Mucosa of stomach (tissue), 1 donor: ENCODE results near the gene CHPF.
A peak's percentile ranks its signal among the peaks of the same experiment; 100 is the strongest.

Source experiments
- H3K27me3 ChIP-seq: one replicate; pipeline ENCODE4 v1.7.0; 2013; ENCODE audit warnings: mild to moderate bottlenecking, low read length; ENCODE audit not compliant: control insufficient read depth, insufficient read depth
- H3K36me3 ChIP-seq: one replicate; pipeline ENCODE4 v1.7.0; 2013; ENCODE audit warnings: low read length; ENCODE audit not compliant: control insufficient read depth, insufficient read depth
- H3K4me1 ChIP-seq: one replicate; pipeline ENCODE4 v1.7.0; 2013; ENCODE audit warnings: mild to moderate bottlenecking, low read length; ENCODE audit not compliant: control insufficient read depth, insufficient read depth
- H3K4me3 ChIP-seq: one replicate; pipeline ENCODE4 v1.7.0; 2013; ENCODE audit warnings: low read length
- H3K9ac ChIP-seq: one replicate; pipeline ENCODE4 v1.7.0; 2013; ENCODE audit warnings: mild to moderate bottlenecking, low read length, moderate library complexity
- H3K9me3 ChIP-seq: one replicate; pipeline ENCODE4 v1.7.0; 2013; ENCODE audit warnings: mild to moderate bottlenecking, low read length, moderate library complexity; ENCODE audit not compliant: control insufficient read depth
- donor health status: Pancreatic carcinoma.

CHPF gene

GRCh38 chr2:219544567-219544966, 958 bp upstream of the CHPF start:
- H3K36me3 ChIP-seq, result no peaks in the 10 kb centered on the region
- H3K4me3 ChIP-seq, result no peak overlapping the region
- no peaks in the 10 kb centered on the region for H3K27me3 ChIP-seq
- H3K4me1 ChIP-seq, result peaks cover 14% of the 10 kb centered on the region
- H3K9ac ChIP-seq, result no peak overlapping the region
- no peaks in the 10 kb centered on the region for H3K9me3 ChIP-seq

DNA sequence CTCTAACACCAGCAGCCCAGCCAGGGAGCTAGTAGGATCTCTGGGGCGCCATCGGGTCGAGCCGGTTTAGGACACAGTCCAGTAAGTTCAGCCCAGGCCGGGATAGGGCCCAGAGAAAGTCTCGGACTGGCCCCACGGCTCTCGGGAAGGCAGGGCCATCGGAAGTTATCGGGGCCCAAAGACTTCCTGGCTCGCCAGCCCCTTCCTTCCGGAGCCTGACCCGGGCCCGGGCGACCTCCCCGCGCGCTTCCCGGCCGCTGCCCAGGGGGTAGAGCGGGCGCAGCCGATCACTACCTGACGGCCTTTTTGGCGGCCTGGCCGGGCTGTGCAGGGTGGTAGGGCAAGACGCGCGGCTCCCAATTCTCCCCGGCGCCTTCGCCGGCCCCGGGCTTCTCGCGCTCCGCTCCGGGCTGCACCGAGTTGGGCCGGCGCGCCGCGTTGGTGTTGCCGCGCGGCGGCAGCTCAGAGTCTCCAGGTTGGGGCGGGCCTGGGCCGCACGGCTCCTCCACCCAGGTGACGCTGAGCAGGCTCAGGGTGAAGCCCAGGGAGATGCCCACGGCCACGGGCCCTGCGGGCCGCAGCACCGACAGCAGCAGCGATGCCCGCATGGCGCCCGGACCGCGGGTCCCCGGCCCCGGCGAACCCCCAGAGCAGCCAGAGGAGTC, 546 bp downstream of the CHPF start:
- H3K27me3 ChIP-seq, result no peaks in the 10 kb centered on the region
- peaks cover 14% of the 10 kb centered on the region for H3K4me1 ChIP-seq

DNA sequence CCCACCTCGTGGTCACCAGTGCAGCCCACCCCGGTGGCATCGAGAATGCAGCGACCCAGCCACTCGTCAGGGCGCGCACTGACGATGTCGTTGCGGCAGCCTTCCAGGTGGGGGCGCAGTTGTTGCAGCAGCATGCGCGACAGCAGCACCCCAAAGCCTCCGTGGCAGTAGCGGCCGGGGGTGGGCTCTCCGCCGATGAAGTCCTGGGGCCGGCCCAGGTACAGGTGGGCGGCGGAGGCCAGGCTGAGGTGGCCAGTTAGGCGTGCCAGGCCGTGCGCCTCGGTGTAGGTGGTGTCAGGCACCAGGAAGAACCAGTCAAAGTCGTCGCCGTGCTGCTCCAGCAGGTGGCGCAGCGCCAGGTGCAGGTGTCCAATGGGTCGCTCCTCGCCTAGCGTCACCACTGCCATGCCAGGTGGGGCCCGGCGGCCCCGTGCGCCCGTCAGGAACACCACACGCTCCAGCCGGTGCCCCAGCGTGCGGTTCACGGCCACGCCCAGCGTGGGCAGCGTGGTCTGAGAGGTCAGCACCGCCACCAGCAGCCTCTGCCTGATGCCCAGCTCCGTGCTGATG, 1.9 kb downstream of the CHPF start:
- Histone ChIP-seq H3K9me3 (no peaks in the 10 kb centered on the region), H3K4me1 (peaks cover 14% of the 10 kb centered on the region), H3K9ac (peak overlapping the region; percentile 76), H3K4me3 (no peak overlapping the region), H3K27me3 (no peaks in the 10 kb centered on the region), H3K36me3 (no peaks in the 10 kb centered on the region)

More for the DNA sequence above, 546 bp downstream of the CHPF start:
- peak overlapping the region; percentile 71 for H3K4me3 ChIP-seq
- no peaks in the 10 kb centered on the region for H3K9me3 ChIP-seq
- H3K9ac ChIP-seq, result peak overlapping the region; percentile 76
- no peaks in the 10 kb centered on the region for H3K36me3 ChIP-seq

GRCh38 chr2:219540784-219541504, 2.7 kb downstream of the CHPF start:
- H3K27me3 ChIP-seq, result no peaks in the 10 kb centered on the region
- H3K36me3 ChIP-seq, result no peaks in the 10 kb centered on the region
- peaks cover 14% of the 10 kb centered on the region for H3K4me1 ChIP-seq
- H3K9ac ChIP-seq, result no peak overlapping the region
- H3K9me3 ChIP-seq, result no peaks in the 10 kb centered on the region
- no peak overlapping the region for H3K4me3 ChIP-seq

DNA sequence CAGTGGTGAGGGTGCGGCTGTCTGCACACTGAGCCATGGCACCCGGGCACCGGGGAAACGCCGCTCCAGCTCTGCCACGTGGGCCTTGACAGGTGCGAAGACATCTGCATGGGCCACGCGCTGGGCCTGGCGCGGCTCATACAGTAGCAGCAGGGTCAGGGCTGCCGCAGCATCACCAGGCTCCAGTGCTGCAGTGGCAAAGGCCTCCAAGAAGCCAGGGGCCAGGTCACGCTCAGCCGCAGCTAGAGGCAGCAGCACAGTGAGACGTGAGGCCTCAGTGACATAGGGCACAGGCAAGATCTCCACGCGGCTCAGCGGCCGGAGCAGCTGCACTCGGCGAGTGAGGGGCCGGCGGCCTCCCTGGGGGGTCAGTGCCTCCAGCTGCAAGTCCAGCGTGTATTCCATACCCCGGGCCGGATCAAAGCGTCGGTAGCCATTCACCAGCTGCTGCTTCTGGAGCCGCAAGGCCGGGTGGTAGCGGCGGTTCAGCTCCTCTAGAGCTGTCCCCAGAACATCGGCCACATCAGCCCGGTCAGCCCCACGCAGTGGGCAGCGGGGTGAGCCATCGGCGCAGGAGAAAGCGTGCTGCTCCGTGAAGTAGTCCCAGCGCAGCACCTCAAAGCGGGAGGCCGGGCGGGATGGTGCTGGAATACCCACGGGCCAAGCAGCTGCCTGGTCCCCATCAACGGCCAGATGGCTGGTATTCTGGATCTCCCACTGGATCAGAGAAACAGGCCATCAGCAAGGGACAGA, 3.5 kb downstream of the CHPF start:
- no peak overlapping the region for H3K4me3 ChIP-seq
- H3K9ac ChIP-seq, result no peak overlapping the region
- H3K9me3 ChIP-seq, result no peaks in the 10 kb centered on the region
- H3K36me3 ChIP-seq, result no peaks in the 10 kb centered on the region
- peaks cover 14% of the 10 kb centered on the region for H3K4me1 ChIP-seq
- H3K27me3 ChIP-seq, result no peaks in the 10 kb centered on the region

DNA sequence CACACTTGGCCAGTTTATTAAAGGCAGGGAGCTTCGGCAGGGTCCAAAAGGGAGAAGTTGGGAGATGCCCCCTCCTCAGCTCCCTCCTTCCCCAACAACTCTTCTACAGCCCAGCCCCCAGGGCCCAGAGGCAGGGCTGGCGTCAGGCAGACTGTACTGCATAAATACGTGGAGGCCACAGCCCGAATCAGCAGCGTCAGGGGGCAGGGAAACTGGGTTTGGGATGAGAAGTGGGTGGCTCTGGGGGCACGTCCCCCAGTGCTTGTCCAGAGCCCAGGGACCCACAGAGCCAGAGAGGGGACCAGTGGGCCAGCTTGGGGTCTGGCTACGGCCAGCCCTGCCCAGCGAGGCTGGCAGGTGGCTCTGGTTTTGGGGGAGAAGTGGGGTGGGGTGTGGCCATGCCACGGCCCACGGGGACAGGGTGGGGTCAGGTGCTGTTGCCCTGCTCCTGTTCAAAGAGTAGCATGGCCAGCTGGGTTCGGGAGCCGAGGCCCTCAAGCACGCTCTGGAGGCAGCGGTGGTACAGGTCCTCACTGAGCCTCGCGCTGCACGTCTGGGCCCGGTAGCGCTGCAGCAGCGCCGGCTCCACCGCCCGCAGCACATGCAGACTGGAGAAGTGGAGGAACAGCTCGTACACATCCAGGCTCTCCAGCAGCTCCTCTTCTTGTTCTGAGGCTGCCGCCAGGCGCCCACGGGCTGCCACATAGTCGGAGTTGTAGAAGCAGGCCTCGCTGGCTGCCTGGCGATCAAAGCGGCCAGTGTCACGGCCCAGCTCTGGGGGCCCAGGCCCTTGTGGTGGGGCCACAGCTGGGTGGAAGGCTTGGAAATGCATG, 4.4 kb downstream of the CHPF start:
- Histone ChIP-seq H3K27me3 (no peaks in the 10 kb centered on the region), H3K9me3 (no peaks in the 10 kb centered on the region), H3K9ac (no peak overlapping the region), H3K4me1 (peaks cover 14% of the 10 kb centered on the region), H3K4me3 (no peak overlapping the region), H3K36me3 (no peaks in the 10 kb centered on the region)

DNA sequence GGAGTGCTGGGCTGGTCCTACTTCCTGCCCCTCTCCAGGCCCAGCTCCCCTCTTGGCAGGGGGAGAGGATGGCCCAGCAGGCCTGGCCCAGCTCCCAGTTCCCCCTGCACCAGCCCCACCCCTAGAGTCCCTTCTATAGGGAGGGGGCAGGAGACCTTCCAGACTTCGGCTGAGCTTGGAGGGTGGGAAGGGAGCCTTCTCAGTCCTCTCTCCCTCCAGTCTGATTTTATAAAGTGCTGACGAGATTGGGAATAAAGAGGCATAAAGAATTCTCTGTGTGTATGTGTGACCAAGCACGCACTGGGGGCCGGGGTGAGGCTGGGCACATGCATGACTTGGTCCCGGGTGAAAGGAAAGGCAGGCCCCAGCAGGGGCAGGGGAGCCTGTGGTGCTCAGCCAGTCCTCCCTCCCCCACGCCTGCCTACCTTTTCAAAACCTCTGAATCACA, 5.1 kb downstream of the CHPF start:
- Histone ChIP-seq H3K9me3 (no peaks in the 10 kb centered on the region), H3K27me3 (no peaks in the 10 kb centered on the region), H3K4me3 (no peak overlapping the region), H3K4me1 (peaks cover 14% of the 10 kb centered on the region), H3K9ac (no peak overlapping the region), H3K36me3 (no peaks in the 10 kb centered on the region)

DNA sequence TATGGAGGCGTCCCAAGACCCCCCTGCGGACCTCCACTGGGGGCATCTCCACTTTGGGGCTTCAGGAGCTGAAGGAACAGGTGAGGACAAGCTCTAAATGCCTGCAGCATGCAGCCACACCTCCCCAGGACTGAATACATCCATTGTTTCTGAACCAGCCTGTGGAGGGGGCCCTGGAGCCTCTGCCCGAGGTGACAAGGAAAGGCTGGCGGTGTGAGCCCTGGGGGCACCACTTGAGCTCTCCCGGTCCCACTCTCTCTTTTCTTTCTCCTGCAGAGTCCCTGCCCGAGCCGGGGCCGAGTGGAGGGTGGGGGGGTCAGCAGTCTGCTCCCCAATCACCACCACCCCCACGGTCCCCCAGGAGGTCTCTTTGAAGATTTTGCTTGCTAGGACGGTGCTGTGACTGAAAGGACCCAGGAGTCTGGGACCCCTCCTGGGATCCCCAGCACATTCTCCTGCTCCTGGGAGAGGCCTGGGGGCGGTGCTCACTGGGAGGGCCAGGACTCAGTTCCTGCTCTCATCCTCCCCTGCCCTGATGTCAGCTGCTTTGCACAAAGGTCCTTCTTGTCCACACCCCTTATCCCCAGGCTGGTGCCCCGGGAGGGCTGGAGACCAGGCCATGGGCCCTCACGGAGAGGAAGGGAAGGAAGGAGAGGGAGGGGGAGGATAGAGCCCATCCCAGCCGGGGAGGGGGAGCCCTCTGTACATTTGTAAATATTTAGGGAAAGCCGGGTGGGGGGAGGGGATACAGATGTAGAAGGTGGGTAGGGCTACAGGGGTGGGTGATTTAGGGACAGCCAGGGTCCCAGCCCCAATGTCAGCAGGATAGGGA, 5.7 kb downstream of the CHPF start:
- Histone ChIP-seq H3K9ac (no peak overlapping the region), H3K36me3 (no peaks in the 10 kb centered on the region), H3K4me3 (no peak overlapping the region), H3K9me3 (no peaks in the 10 kb centered on the region), H3K27me3 (no peaks in the 10 kb centered on the region), H3K4me1 (peaks cover 14% of the 10 kb centered on the region)

DNA sequence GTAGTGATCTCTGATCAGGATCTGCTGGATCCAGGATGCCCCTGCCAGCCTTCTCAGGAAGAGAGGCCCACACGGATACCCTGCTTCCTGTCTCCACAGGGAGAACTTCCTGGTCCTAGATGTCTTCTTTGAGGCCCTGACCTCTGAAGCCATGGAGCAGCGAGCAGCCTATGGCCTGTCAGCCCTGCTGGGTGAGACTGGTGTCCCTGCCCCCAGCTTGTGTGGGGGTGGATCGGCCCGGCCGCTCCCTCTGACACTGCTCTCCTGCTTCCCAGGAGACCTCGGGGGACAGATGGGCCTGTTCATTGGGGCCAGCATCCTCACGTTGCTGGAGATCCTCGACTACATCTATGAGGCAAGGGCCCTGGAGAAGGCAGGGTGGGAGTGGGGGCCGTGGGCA, 6.6 kb downstream of the CHPF start:
- Histone ChIP-seq H3K27me3 (no peaks in the 10 kb centered on the region), H3K4me1 (peaks cover 7% of the 10 kb centered on the region), H3K9ac (no peak overlapping the region), H3K36me3 (no peaks in the 10 kb centered on the region), H3K4me3 (no peak overlapping the region), H3K9me3 (no peaks in the 10 kb centered on the region)

- Histone ChIP-seq H3K27me3 (no peaks in the 10 kb centered on the region), H3K9ac (no peak overlapping the region), H3K4me1 (peaks cover 1% of the 10 kb centered on the region), H3K9me3 (no peaks in the 10 kb centered on the region), H3K4me3 (no peak overlapping the region), H3K36me3 (no peaks in the 10 kb centered on the region)
These were observed 7.2 kb downstream of the CHPF start for GRCh38 chr2:219536425-219536824.
